K562 (cell line): ENCODE results near the gene MYRFL.

Experiments used
- ELF4 ChIP-seq: fragments of 450-650 bp; formaldehyde crosslinking; IDR thresholded peaks from 2 replicates; pipeline ENCODE4 v1.4.0; 2022; ENCODE audit warnings: missing genetic modification characterization
- HDAC2 ChIP-seq: fragments of 450-650 bp; IDR thresholded peaks from 2 replicates; pipeline ENCODE4 v1.6.1; 2016; ENCODE audit warnings: mild to moderate bottlenecking
- JUND ChIP-seq, 2 experiments: IDR thresholded peaks; 2 replicates in 1 of 2; 3 replicates in 1 of 2; pipeline ENCODE4 v1.6.1; 2011; ENCODE audit warnings: borderline replicate concordance in 2 of 2, low read depth in 2 of 2, low read length in 2 of 2, improper control_type of control experiment in 1 of 2, missing biosample characterization in 1 of 2, missing genetic modification characterization in 1 of 2, missing genetic modification reagents in 1 of 2
- L3MBTL2 ChIP-seq: fragments of 450-650 bp; IDR thresholded peaks from 2 replicates; pipeline ENCODE4 v1.6.1; 2016; ENCODE audit warnings: mild to moderate bottlenecking, moderate library complexity
- TF ChIP-seq, protein P1 (sequence below): sonication (generic); formaldehyde crosslinking; IDR thresholded peaks from 2 replicates; pipeline ENCODE4 v1.8.1; 2023; ENCODE audit warnings: mild to moderate bottlenecking, missing genetic modification reagents
- TF ChIP-seq, protein P2 (sequence below): sonication (generic); formaldehyde crosslinking; IDR thresholded peaks from 2 replicates; pipeline ENCODE4 v1.8.0; 2022; ENCODE audit warnings: missing genetic modification reagents, mild to moderate bottlenecking, moderate library complexity, borderline replicate concordance

DNA sequence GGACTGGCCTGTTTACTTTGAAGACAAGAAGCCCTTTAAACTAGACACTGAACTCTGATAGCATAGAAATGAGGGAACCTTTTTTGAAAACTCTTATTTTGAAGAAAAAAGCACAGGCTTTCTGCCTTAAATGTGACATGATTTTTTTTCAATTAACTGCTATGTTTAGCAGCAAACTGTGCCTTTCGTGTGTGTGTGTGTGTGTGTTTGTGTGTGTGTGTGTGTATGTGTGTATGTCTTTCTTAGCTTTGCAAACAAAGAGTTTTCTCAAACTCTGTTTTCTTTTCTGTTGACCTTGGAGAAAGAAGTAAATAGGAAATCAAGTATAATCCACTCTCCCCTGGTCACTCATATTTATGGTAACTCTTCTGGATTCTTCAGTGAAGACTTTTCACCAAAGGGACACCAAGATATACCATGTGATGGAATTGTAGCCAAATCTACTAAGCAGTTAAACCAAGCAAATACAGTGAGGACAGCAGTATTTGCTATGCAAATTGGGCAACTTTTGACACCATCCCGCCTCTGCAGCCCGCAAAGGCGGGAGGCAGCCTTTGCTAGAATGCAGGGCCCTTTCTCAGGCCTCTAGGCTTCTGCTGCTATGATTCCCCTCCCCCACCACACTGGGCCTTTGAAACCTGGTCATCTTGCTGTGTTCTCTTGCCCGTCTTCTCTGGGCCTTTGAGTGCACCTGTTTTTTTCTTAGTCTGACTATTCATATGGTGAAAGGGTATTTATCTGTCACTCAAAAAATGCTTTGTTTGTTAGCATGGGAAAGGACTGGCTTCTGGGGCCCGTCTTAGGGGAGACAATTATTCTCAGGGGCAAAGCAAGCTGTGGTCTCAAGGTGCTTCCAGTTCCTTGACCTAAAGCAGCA, 107.9 kb downstream of the MYRFL start:
- TF ChIP-seq JUND (IDR thresholded peaks at IDR 0.05; ENCODE audit: borderline replicate concordance, low read depth, low read length) (no peak), JUND (tag; IDR thresholded peaks at IDR 0.05; ENCODE audit: borderline replicate concordance, low read depth, low read length) (no peak), ELF4 (no peak), HDAC2 (no peak), L3MBTL2 (no peak)
- TF ChIP-seq, protein P1, sequence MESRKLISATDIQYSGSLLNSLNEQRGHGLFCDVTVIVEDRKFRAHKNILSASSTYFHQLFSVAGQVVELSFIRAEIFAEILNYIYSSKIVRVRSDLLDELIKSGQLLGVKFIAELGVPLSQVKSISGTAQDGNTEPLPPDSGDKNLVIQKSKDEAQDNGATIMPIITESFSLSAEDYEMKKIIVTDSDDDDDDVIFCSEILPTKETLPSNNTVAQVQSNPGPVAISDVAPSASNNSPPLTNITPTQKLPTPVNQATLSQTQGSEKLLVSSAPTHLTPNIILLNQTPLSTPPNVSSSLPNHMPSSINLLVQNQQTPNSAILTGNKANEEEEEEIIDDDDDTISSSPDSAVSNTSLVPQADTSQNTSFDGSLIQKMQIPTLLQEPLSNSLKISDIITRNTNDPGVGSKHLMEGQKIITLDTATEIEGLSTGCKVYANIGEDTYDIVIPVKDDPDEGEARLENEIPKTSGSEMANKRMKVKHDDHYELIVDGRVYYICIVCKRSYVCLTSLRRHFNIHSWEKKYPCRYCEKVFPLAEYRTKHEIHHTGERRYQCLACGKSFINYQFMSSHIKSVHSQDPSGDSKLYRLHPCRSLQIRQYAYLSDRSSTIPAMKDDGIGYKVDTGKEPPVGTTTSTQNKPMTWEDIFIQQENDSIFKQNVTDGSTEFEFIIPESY (CRISPR knock-in tag): no peak
- TF ChIP-seq, protein P2, sequence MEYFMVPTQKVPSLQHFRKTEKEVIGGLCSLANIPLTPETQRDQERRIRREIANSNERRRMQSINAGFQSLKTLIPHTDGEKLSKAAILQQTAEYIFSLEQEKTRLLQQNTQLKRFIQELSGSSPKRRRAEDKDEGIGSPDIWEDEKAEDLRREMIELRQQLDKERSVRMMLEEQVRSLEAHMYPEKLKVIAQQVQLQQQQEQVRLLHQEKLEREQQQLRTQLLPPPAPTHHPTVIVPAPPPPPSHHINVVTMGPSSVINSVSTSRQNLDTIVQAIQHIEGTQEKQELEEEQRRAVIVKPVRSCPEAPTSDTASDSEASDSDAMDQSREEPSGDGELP (CRISPR knock-in tag): no peak
